Colonic mucosa (tissue), 4 donors: ENCODE data around the gene LRP1-AS. TPM values are rescaled to one million over a fixed set of nuclear protein-coding genes. Genes with fewer than 3 reads are reported as not detected.

Source experiments
- DNase-seq: peaks from one replicate; pipeline ENCODE4 v3.0.0-alpha.2; 2020
- H3K27ac ChIP-seq: fragments of 200-600 bp; one replicate; pipeline ENCODE4 v1.8.0; 2021
- H3K27me3 ChIP-seq: fragments of 200-600 bp; one replicate; pipeline ENCODE4 v1.8.0; 2021
- H3K36me3 ChIP-seq: fragments of 200-600 bp; one replicate; pipeline ENCODE4 v1.8.0; 2021
- H3K4me1 ChIP-seq: fragments of 200-600 bp; one replicate; pipeline ENCODE4 v1.8.0; 2021; ENCODE audit warnings: mild to moderate bottlenecking
- H3K4me3 ChIP-seq: fragments of 200-600 bp; one replicate; pipeline ENCODE4 v1.8.0; 2021
- H3K9ac ChIP-seq, 2 donors: one replicate each; pipeline ENCODE4 v1.7.0; 2013; ENCODE audit warnings: control low read depth in 2 of 2, low read depth in 2 of 2, low read length in 2 of 2
- H3K9me3 ChIP-seq: fragments of 200-600 bp; one replicate; pipeline ENCODE4 v1.8.0; 2021
- CTCF ChIP-seq: fragments of 200-600 bp; IDR thresholded peaks from one replicate; pipeline ENCODE4 v1.8.0; 2022; ENCODE audit warnings: antibody characterized with exemption, mild to moderate bottlenecking
- intact Hi-C: fragments of 100-400 bp; cut with DNase I; formaldehyde crosslinking; loops from one replicate; pipeline ENCODE4 v1.14.1; 2022
- total RNA-seq, 2 donors: library from RNA; stranded (reverse); fragmentation: NEBNext Ultra II Directional in 1 of 2; extraction: Animal tissue kit (Norgen Biotek cat#: 25700) in 1 of 2; gene quantifications; one replicate each; pipeline ENCODE4 v1.2.1, GENCODE V29; 2021
- donor health status: healthy.
- donor health status: DM: no; HTN: no; CAD: no.
- donor health status: DM: no; HTN: no; CAD: no.

LRP1-AS gene
- total RNA-seq, 2 donors from 2014 or later, result not detected

GRCh38 chr12:57183939-57184725, 36.7 kb upstream of the LRP1-AS start:
- H3K27ac ChIP-seq, result no peak overlapping the region
- H3K9ac ChIP-seq, result no peak overlapping the region
- H3K36me3 ChIP-seq, result peaks cover 7% of the 10 kb centered on the region
- no peaks in the 10 kb centered on the region for H3K9me3 ChIP-seq
- no peaks in the 10 kb centered on the region for H3K4me1 ChIP-seq
- no peak for DNase-seq
- H3K27me3 ChIP-seq, result no peaks in the 10 kb centered on the region
- intact Hi-C loops, result loop anchor here (2.0 to 10.0 kb wide), 2 partner anchors 59 to 169 kb away; partner anchors contain the start of gene TAC3
- TF ChIP-seq CTCF, result no peak
- H3K4me3 ChIP-seq, result no peak overlapping the region

GRCh38 chr12:57182918-57183575, 35.6 kb upstream of the LRP1-AS start:
- Histone ChIP-seq H3K9ac (no peak overlapping the region), H3K27me3 (no peaks in the 10 kb centered on the region), H3K4me3 (no peak overlapping the region), H3K9me3 (no peaks in the 10 kb centered on the region), H3K36me3 (peaks cover 7% of the 10 kb centered on the region), H3K4me1 (no peaks in the 10 kb centered on the region), H3K27ac (no peak overlapping the region)
- peak; percentile 76 for TF ChIP-seq CTCF
- DNase-seq, result peak; percentile 84
- intact Hi-C loops, result loop anchor here (2.0 to 10.0 kb wide), 2 partner anchors 58 to 168 kb away; partner anchors contain the start of gene TAC3

- intact Hi-C loops, result loop anchor here (2.0 to 10.0 kb wide), 2 partner anchors 57 to 167 kb away; partner anchors contain the start of gene TAC3
- DNase-seq, result no peak
- Histone ChIP-seq H3K4me1 (no peaks in the 10 kb centered on the region), H3K9ac (no peak overlapping the region), H3K27ac (no peak overlapping the region), H3K4me3 (no peak overlapping the region), H3K27me3 (no peaks in the 10 kb centered on the region), H3K9me3 (no peaks in the 10 kb centered on the region), H3K36me3 (peaks cover 7% of the 10 kb centered on the region)
- TF ChIP-seq CTCF, result no peak
Observed at GRCh38 chr12:57181561-57182155, 34.2 kb upstream of the LRP1-AS start.

- intact Hi-C loops, result loop anchor here (10.0 kb wide), 1 partner anchor 166 kb away; the partner anchor contains the start of gene TAC3
- no peaks in the 10 kb centered on the region for H3K4me1 ChIP-seq
Observed at GRCh38 chr12:57181072-57181471, 33.7 kb upstream of the LRP1-AS start.

More at GRCh38 chr12:57181072-57181471, 33.7 kb upstream of the LRP1-AS start:
- Histone ChIP-seq H3K9me3 (no peaks in the 10 kb centered on the region), H3K36me3 (peaks cover 5% of the 10 kb centered on the region), H3K9ac (no peak overlapping the region), H3K27me3 (no peaks in the 10 kb centered on the region), H3K4me3 (no peak overlapping the region), H3K27ac (no peak overlapping the region)
- TF ChIP-seq CTCF, result no peak
- DNase-seq, result no peak
